Esophagus muscularis mucosa (tissue), 4 donors: ENCODE results near the gene CHRNA9. TPM values are rescaled to one million over a fixed set of nuclear protein-coding genes. Genes with fewer than 3 reads are reported as not detected.

Experiments used
- DNase-seq: peaks from one replicate; pipeline ENCODE4 v3.0.0-alpha.2; 2017; ENCODE audit errors: extremely low spot score
- H3K27ac ChIP-seq, 4 donors: fragments of 200-600 bp; sonication (generic); replicated peaks in 1 of 4; 1 replicate in 3 of 4; 2 replicates in 1 of 4; pipeline ENCODE4 v1.5.1; 2016 to 2019; ENCODE audit warnings: mild to moderate bottlenecking in 1 of 4
- H3K27me3 ChIP-seq, 4 donors: fragments of 200-600 bp; sonication (generic); one replicate each; pipeline versions ENCODE4 v1.5.1 to v1.6.0; 2016 to 2019
- H3K36me3 ChIP-seq, 4 donors: fragments of 200-600 bp; sonication (generic); one replicate each; pipeline ENCODE4 v1.5.1; 2016 to 2019
- H3K4me1 ChIP-seq, 4 donors: fragments of 200-600 bp; sonication (generic); one replicate each; pipeline ENCODE4 v1.5.1; 2016 to 2019
- H3K4me3 ChIP-seq, 4 donors: fragments of 200-600 bp; sonication (generic); 1 replicate in 2 of 4; 2 replicates in 2 of 4; pipeline ENCODE4 v1.5.1; 2016 to 2019; ENCODE audit warnings: mild to moderate bottlenecking in 4 of 4, moderate library complexity in 1 of 4
- H3K9me3 ChIP-seq, 4 donors: fragments of 200-600 bp; sonication (generic); 1 replicate in 3 of 4; 2 replicates in 1 of 4; pipeline ENCODE4 v1.5.1; 2016 to 2019
- EP300 ChIP-seq: sonication (generic); formaldehyde crosslinking; IDR thresholded peaks from one replicate; pipeline ENCODE4 v1.6.1; 2017; ENCODE audit warnings: antibody characterized with exemption
- POLR2A ChIP-seq: fragments of 450-650 bp; IDR thresholded peaks from one replicate; pipeline ENCODE4 v1.6.1; 2017; ENCODE audit warnings: antibody characterized with exemption, moderate library complexity, mild to moderate bottlenecking, low read depth
- POLR2AphosphoS5 ChIP-seq, 2 donors: sonication (generic); formaldehyde crosslinking; IDR thresholded peaks; one replicate each; pipeline ENCODE4 v1.6.1; 2017; ENCODE audit warnings: antibody characterized with exemption in 2 of 2
- WGBS: methylation state at CpG from one replicate; pipeline ENCODE4 v1.1.5; 2018; 5-methylcytosine and 5-hydroxymethylcytosine counted together
- intact Hi-C: fragments of 100-400 bp; cut with DNase I; formaldehyde crosslinking; loops from one replicate; pipeline ENCODE4 v1.15.1; 2023
- total RNA-seq, 4 donors: library from RNA; depleted of rRNA; stranded (reverse); fragments of >200 nt; gene quantifications; one replicate each; pipeline versions ENCODE4 v1.1.0 to v1.2.1, GENCODE V29; 2016
- TF ChIP-seq, protein P1 (sequence below), 3 experiments: fragments of 200-600 bp in 2 of 3; fragments of 450-650 bp in 1 of 3; sonication (generic) in 2 of 3; IDR thresholded peaks; one replicate each; pipeline ENCODE4 v1.5.1; 2017 to 2019; ENCODE audit warnings: antibody characterized with exemption in 3 of 3, mild to moderate bottlenecking in 2 of 3, moderate library complexity in 1 of 3

Gene CHRNA9
- total RNA-seq, 4 donors from 2014 or later: 0.11 TPM; not detected in 3

DNA sequence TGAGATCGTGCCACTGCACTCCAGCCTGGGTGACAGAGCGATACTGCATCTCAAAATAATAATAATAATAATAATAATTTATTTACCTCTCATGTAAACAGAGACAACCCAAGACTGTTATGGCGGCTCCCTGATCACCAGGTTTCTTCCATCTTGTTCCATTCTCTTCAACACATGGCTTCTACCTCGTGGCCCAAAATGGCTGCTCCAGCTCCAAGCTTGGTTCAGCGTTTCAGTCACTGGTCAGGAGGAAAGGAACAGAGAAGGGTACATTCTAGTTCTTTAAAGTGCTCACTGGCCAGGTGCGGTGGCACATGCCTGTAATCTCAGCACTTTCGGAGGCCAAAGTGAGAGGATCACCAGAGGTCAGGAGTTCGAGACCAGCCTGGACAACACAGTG is 24.9 kb upstream of the CHRNA9 start:
- Histone ChIP-seq H3K27me3 (no peaks in the 10 kb centered on the region), H3K9me3 (no peaks in the 10 kb centered on the region), H3K4me3 (no peak overlapping the region), H3K36me3 (no peaks in the 10 kb centered on the region), H3K27ac (no peak overlapping the region), H3K4me1 (peaks cover 6 to 9% (median 8%) of the 10 kb centered on the region in 4 donors)
- WGBS: 96% methylated on average over 8 of the region's 8 CpGs
- intact Hi-C loops: no loop called here
- TF ChIP-seq POLR2AphosphoS5 (IDR thresholded peaks at IDR 0.05) (no peak), POLR2A (no peak), EP300 (no peak)
- TF ChIP-seq, protein P1, sequence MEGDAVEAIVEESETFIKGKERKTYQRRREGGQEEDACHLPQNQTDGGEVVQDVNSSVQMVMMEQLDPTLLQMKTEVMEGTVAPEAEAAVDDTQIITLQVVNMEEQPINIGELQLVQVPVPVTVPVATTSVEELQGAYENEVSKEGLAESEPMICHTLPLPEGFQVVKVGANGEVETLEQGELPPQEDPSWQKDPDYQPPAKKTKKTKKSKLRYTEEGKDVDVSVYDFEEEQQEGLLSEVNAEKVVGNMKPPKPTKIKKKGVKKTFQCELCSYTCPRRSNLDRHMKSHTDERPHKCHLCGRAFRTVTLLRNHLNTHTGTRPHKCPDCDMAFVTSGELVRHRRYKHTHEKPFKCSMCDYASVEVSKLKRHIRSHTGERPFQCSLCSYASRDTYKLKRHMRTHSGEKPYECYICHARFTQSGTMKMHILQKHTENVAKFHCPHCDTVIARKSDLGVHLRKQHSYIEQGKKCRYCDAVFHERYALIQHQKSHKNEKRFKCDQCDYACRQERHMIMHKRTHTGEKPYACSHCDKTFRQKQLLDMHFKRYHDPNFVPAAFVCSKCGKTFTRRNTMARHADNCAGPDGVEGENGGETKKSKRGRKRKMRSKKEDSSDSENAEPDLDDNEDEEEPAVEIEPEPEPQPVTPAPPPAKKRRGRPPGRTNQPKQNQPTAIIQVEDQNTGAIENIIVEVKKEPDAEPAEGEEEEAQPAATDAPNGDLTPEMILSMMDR (IDR thresholded peaks at IDR 0.05): no peak
- DNase-seq: no peak

DNA sequence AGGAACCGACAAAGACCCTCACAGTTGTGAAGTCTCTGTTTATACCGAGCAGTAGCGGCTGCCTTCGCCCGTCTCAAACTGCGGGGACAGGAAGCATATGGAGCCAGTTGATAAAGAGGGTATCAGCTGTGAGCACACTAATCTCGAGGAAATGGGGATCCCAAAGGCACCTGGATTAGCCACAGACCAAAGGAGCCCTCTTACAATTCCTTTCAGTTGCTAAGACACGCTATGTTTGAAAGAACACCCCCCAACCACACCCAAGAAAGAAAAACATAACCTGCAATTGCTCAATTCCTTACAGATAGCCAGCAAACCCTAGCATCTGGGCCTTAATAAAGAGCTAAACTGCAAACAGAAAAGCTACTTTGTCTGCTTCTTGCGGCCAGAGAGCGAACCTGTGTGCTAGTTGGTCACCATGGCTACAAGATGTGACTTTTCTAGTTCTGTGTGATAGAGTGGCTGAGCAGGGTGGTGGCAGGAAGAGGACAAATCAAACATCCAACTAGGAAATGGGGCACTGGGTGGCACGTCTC is 23.3 kb upstream of the CHRNA9 start:
- no peak overlapping the region for H3K4me3 ChIP-seq
- no peak overlapping the region for H3K27ac ChIP-seq
- H3K27me3 ChIP-seq: no peaks in the 10 kb centered on the region
- H3K9me3 ChIP-seq: no peaks in the 10 kb centered on the region
- intact Hi-C loops: no loop called here
- H3K4me1 ChIP-seq: peaks cover 12 to 21% (median 16%) of the 10 kb centered on the region in 4 donors
- DNase-seq: no peak
- TF ChIP-seq EP300 (no peak), POLR2A (no peak), POLR2AphosphoS5 (IDR thresholded peaks at IDR 0.05) (no peak)
- TF ChIP-seq, protein P1 (IDR thresholded peaks at IDR 0.05): no peak
- WGBS: 66% methylated on average over 11 of the region's 11 CpGs
- no peaks in the 10 kb centered on the region for H3K36me3 ChIP-seq

DNA sequence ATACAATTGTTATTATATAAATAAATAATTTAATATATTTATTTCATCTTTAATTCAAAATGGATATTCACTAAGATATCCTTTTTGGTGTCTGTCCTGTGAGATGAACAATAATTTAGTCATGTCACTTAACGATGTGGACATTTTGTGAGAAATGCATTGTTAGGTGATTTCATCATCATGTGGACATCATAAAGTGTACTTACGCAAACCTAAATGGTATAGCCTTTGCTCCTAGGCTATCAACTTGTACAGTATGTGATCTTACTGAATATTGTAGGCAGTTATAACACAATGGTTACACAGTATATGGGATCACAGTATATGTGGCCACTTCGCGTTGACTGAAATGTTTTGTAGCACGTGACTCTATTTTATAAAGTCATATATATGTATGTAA is 20.2 kb upstream of the CHRNA9 start:
- TF ChIP-seq POLR2AphosphoS5 (IDR thresholded peaks at IDR 0.05) (no peak), EP300 (no peak), POLR2A (no peak)
- TF ChIP-seq, protein P1 (IDR thresholded peaks at IDR 0.05): no peak
- no peak overlapping the region for H3K4me3 ChIP-seq
- 94% methylated on average over 5 of the region's 5 CpGs for WGBS
- H3K27me3 ChIP-seq: no peaks in the 10 kb centered on the region
- no peak overlapping the region for H3K27ac ChIP-seq
- H3K4me1 ChIP-seq: peaks cover 9 to 20% (median 14%) of the 10 kb centered on the region in 4 donors
- H3K9me3 ChIP-seq: no peaks in the 10 kb centered on the region
- intact Hi-C loops: loop anchor here (5.0 kb wide), 1 partner anchor 258 kb away; the partner anchor contains the start of gene N4BP2
- DNase-seq: no peak
- H3K36me3 ChIP-seq: no peaks in the 10 kb centered on the region

DNA sequence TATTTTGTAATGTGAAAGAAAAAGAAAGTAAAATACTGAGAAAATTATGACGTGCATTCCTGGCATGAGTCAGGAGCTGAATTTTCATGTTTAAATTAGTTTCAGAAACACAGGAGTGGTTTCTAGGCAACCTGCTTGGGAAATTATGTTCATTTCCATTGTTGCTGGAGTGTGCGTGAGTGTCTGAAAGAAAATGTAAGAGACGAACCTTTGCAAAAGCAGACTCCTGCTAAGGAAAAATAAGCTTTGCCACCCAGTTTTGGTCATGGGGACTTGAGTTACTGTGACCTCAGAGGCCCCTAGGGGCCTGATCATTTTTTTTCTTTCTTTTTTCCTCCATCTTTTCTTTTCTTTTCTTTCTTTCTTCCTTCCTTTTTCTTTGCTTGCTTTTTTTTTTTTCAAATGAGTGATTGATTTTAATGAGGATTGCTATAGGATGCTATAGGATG is 18.8 kb upstream of the CHRNA9 start:
- 2% methylated on average over 3 of the region's 3 CpGs for WGBS
- intact Hi-C loops: loop anchor here (5.0 kb wide), 1 partner anchor 259 kb away; the partner anchor contains the start of gene N4BP2
- no peak for DNase-seq
- Histone ChIP-seq H3K27me3 (no peaks in the 10 kb centered on the region), H3K9me3 (no peaks in the 10 kb centered on the region), H3K27ac (peak overlapping the region; percentile 79 to 80 (median 80)), H3K4me1 (peaks cover 9 to 23% (median 14%) of the 10 kb centered on the region in 4 donors), H3K36me3 (no peaks in the 10 kb centered on the region), H3K4me3 (peak overlapping the region in 3 of 4 donors; percentile 47 to 52 (median 51))
- TF ChIP-seq EP300: no peak
- no peak for TF ChIP-seq POLR2AphosphoS5 (IDR thresholded peaks at IDR 0.05)
- no peak for TF ChIP-seq POLR2A
- TF ChIP-seq, protein P1 (IDR thresholded peaks at IDR 0.05): no peak
